ENCODE measurements around the gene TENM3.

TENM3 gene

GRCh38 chr4:182339221-182339641 is 96.0 kb downstream of the TENM3 start:
- Histone ChIP-seq H3K9ac (ENCODE audit: low read length) (no peak overlapping the region), H2AFZ (ENCODE audit: low read length) (no peak overlapping the region), H4K20me1 (ENCODE audit: insufficient read depth, low read length) (no peaks in the 10 kb centered on the region), H3K27me3 (ENCODE audit: insufficient read depth, low read length) (no peaks in the 10 kb centered on the region), H3K9me2 (ENCODE audit: low read depth, low read length) (no peaks in the 10 kb centered on the region), H3K4me2 (ENCODE audit: low read length) (no peak overlapping the region), H3F3A (ENCODE audit: insufficient read depth, low read length) (no peaks in the 10 kb centered on the region), H3K4me3 (ENCODE audit: low read depth, low read length, poor library complexity, severe bottlenecking) (no peak overlapping the region), H3K4me1 (ENCODE audit: insufficient read depth, low read length, severe bottlenecking) (peaks cover 7% of the 10 kb centered on the region), H3K9me3 (ENCODE audit: low read length) (no peaks in the 10 kb centered on the region), H3K27ac (ENCODE audit: low read depth, low read length, poor library complexity, severe bottlenecking) (no peak overlapping the region), H3K79me2 (ENCODE audit: insufficient read depth, low read length) (no peaks in the 10 kb centered on the region), H3K36me3 (ENCODE audit: insufficient read depth, low read length) (no peaks in the 10 kb centered on the region)
- TF ChIP-seq CTCF (IDR thresholded peaks at IDR 0.05; ENCODE audit: low read length) (no peak), EZH2 (IDR thresholded peaks at IDR 0.05; ENCODE audit: borderline replicate concordance, low read length) (no peak)

- Histone ChIP-seq H3K27ac (ENCODE audit: low read depth, low read length, poor library complexity, severe bottlenecking) (no peak overlapping the region), H3K9ac (ENCODE audit: low read length) (no peak overlapping the region), H3K4me2 (ENCODE audit: low read length) (no peak overlapping the region), H3K36me3 (ENCODE audit: insufficient read depth, low read length) (no peaks in the 10 kb centered on the region), H3K4me3 (ENCODE audit: low read depth, low read length, poor library complexity, severe bottlenecking) (no peak overlapping the region), H3K9me3 (ENCODE audit: low read length) (no peaks in the 10 kb centered on the region), H3K4me1 (ENCODE audit: insufficient read depth, low read length, severe bottlenecking) (no peaks in the 10 kb centered on the region), H3F3A (ENCODE audit: insufficient read depth, low read length) (no peaks in the 10 kb centered on the region), H3K27me3 (ENCODE audit: insufficient read depth, low read length) (no peaks in the 10 kb centered on the region), H3K79me2 (ENCODE audit: insufficient read depth, low read length) (no peaks in the 10 kb centered on the region), H2AFZ (ENCODE audit: low read length) (no peak overlapping the region), H4K20me1 (ENCODE audit: insufficient read depth, low read length) (no peaks in the 10 kb centered on the region), H3K9me2 (ENCODE audit: low read depth, low read length) (no peaks in the 10 kb centered on the region)
- no peak for TF ChIP-seq CTCF (IDR thresholded peaks at IDR 0.05; ENCODE audit: low read length)
- TF ChIP-seq EZH2 (IDR thresholded peaks at IDR 0.05; ENCODE audit: borderline replicate concordance, low read length): no peak
Observed at GRCh38 chr4:182343453-182343852, 100.3 kb downstream of the TENM3 start.

- Histone ChIP-seq H3K27ac (ENCODE audit: low read depth, low read length, poor library complexity, severe bottlenecking) (no peak overlapping the region), H2AFZ (ENCODE audit: low read length) (no peak overlapping the region), H3K27me3 (ENCODE audit: insufficient read depth, low read length) (no peaks in the 10 kb centered on the region), H3K9ac (ENCODE audit: low read length) (no peak overlapping the region), H3K4me3 (ENCODE audit: low read depth, low read length, poor library complexity, severe bottlenecking) (no peak overlapping the region), H3K36me3 (ENCODE audit: insufficient read depth, low read length) (no peaks in the 10 kb centered on the region), H3K79me2 (ENCODE audit: insufficient read depth, low read length) (no peaks in the 10 kb centered on the region), H3K4me2 (ENCODE audit: low read length) (no peak overlapping the region), H3K4me1 (ENCODE audit: insufficient read depth, low read length, severe bottlenecking) (no peaks in the 10 kb centered on the region), H3K9me2 (ENCODE audit: low read depth, low read length) (no peaks in the 10 kb centered on the region), H3F3A (ENCODE audit: insufficient read depth, low read length) (no peaks in the 10 kb centered on the region), H4K20me1 (ENCODE audit: insufficient read depth, low read length) (no peaks in the 10 kb centered on the region), H3K9me3 (ENCODE audit: low read length) (no peaks in the 10 kb centered on the region)
- TF ChIP-seq EZH2 (IDR thresholded peaks at IDR 0.05; ENCODE audit: borderline replicate concordance, low read length) (no peak), CTCF (IDR thresholded peaks at IDR 0.05; ENCODE audit: low read length) (no peak)
Observed at GRCh38 chr4:182344968-182345367, 101.8 kb downstream of the TENM3 start.
